GM21723 (cell line): ENCODE results near the gene RFX2.
A peak's percentile ranks its signal among the peaks of the same experiment; 100 is the strongest.
"Not testable (repeated sequence)": the region's sequence is repeated elsewhere in the genome, so short reads cannot be mapped to it uniquely, and the experiment has no call there.

Experiments
- ATAC-seq: cut with Tn5 transposase; IDR thresholded peaks from one replicate; pipeline ENCODE4 v1.9.1; 2021; ENCODE audit warnings: mild to moderate bottlenecking, moderate library complexity; ENCODE audit not compliant: unreplicated experiment

RFX2 gene

GRCh38 chr19:6110360-6110977 is at the start of gene RFX2:
Gene RFX2, minus strand, starts transcription at chr19:6110500. Its CDS starts 63,004 bp downstream, at chr19:6047496.
- peak; percentile 92 for ATAC-seq

- ATAC-seq, result no peak
Observed at GRCh38 chr19:6156033-6156432, 45.7 kb upstream of the RFX2 start.

- no peak for ATAC-seq
Observed at GRCh38 chr19:6150289-6150688, 40.0 kb upstream of the RFX2 start.

DNA sequence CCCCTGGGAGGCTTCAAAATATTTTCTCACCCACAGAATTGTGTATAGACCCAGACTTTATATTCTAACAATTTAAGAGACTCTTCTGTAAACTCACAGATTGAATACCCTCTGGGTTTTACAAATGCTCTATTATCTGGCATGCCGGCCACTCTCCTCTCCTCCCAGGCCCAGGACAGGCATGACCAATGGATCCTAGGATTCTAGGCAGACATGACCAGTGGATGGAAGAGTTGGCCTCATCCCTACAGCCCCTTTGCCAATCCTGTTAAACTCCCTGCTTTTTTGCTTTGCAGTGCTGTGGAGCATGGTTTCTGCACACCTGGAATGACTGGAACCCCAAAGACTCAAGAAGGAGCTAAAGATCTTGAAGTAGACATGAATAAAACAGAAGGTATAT is 30.9 kb upstream of the RFX2 start:
- ATAC-seq, result no peak

GRCh38 chr19:6138511-6138910 is 28.2 kb upstream of the RFX2 start:
- no peak for ATAC-seq

GRCh38 chr19:6138066-6138465 is 27.8 kb upstream of the RFX2 start:
- no peak for ATAC-seq

DNA sequence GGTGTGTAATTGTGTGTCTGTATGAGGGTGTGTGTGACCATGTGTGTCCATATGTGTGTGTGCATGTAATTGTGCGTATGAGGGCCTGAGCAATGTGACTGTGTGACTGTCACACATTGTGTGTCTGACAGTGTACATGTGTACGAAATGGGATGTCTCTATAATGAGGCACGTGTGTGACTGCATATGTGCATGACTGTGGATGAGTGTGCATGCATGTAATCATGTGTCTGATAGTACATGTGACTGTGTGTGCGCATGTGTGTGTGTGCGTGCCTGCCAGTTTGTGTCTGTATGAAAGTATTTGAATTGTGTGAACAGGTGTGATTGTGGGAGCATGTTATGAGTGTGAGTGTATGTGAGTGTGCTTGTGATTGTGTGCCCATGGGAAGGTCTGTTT is 22.9 kb upstream of the RFX2 start:
- no peak for ATAC-seq

DNA sequence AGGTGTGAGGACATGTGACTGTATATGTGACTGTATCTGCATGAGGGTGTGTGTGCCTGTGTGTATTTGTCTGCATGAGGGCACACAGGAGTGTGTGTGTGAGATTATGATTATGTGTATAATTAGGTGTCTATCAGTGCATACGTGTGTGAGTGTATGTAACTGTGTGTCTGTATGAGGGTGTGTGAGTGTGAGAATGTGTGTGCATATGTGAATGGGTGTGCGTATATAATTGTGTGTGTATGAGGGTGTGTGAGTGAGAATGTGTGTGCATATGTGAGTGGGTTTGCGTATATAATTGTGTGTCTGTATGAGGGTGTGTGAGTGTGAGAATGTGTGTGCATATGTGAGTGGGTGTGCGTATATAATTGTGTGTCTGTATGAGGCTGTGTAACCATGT is 22.2 kb upstream of the RFX2 start:
- no peak for ATAC-seq

- ATAC-seq, result no peak
Observed at GRCh38 chr19:6127716-6128335, 17.5 kb upstream of the RFX2 start.

DNA sequence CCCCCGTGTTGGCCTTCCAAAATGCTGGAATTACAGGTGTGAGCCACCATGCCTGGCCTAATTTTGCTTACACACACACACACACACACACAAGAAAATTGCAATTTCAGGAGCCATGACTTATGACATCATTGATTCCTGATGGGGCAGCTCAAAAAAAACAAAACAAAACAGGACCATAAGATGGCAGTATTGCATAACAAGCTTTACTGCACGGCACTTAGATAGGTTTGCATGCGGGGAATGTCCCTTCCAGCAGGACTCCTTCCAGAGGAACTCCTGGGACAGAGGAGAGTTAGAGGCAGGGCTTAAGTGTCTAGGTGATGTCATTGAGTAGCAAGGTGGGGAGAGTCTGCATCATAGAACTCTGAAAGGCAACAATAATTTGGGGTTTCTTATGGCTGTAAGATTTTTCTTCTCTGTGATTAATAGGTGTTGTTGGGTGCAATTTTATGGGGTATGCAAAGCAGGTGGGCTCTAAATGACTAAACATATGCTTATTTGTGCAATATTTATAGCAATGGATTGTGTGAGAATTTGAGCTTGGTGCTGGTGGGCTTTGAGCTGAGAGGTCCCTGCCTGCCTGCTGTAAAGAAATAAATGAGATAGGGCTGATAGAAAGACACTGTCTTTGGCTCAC is 16.2 kb upstream of the RFX2 start:
- ATAC-seq, result peak; percentile 52

DNA sequence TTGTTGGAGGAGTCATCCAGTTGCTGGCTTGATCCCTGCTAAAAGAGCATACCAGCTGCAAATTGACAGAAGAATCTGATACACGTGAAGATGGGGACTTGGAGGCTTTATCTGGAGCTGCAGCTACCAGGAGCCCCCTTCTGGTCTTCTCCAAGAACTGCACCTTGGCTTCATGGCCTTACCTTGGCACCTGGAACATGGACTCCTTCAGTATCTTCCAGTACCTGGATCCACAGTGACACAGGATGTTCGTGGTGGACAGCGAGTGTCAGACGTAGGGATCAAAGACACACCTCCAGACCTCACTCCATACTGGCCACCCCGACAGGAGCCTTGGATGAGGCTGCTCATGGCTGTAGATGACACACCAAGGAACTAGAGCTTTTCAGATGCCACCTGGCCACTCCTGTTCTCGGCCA is 15.3 kb upstream of the RFX2 start:
- ATAC-seq, result no peak

- ATAC-seq, result no peak
Observed at GRCh38 chr19:6119031-6119430, 8.7 kb upstream of the RFX2 start.

- no peak for ATAC-seq
Observed at GRCh38 chr19:6118043-6118442, 7.7 kb upstream of the RFX2 start.

DNA sequence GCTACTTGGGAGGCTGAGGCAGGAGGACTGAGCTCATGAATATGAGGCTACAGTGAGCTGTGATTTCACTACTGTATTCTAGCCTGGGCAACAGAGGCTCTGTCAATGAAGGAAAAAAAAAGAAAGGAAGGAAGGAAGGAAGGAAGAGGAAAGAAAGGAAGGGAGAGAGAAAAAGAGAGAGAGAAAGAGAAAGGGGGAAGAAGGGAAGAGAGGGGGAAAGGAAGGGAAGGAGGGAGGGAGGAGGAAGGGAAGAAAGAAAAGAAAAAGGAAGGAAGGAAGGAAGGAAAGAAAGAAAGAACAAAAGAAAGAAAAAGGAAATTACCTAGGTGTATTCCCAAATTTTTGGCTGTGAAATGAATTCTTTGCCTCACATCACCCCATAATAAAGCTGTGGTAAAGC is 7.2 kb upstream of the RFX2 start:
- no peak for ATAC-seq

DNA sequence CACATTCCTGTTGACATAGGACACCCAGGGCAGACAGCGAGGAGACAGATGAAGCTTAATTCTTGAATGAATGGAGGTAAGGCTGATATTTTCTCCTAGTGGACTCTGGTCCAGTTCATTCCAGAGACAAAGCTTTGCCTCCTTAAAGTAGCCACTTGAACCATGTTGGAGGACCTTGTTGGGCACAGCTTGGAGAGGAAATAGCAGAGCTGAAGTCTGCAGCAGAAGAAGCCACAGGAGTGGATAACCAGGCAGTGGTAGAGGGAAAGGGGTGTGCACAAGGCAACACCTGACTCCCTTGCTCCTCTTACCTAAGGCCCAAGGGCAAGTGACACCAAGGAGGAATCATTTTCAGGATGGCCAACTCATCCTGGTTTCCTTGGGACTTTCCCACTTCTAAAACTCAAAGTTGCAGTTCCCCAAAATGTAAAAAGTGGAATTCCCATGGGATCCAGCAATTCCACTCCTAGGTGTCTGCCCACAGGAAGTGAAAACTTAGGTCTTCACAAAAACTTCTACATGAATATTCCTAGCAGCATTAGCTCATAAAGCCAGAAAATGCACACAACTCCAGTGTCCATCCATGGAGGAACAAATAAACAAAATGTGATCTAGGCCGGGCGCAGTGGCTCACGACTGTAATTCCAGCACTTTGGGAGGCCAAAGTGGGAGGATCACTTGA is 6.6 kb upstream of the RFX2 start:
- no peak for ATAC-seq

DNA sequence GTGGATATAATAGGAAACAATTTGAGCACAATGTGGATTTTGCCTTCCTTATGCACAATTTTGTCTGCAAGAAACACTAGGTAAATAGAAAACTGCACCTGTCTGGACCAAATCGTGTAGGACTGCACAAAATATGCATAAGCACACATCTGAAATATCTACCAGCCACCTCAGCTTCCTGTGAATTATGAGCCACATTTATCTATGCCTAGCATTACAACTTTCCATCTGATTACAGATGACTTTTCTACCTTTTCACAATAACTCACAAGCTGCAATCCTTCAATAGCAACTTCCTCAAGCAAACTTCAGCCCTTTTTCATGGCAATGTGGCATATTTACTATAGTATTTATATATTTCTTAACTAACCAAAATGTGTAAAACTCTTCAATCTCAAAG is 5.7 kb upstream of the RFX2 start:
- no peak for ATAC-seq

GRCh38 chr19:6113616-6114188 is 3.4 kb upstream of the RFX2 start:
- no peak for ATAC-seq

GRCh38 chr19:6109947-6110346 is 353 bp downstream of the RFX2 start:
- ATAC-seq, result peak; percentile 7

DNA sequence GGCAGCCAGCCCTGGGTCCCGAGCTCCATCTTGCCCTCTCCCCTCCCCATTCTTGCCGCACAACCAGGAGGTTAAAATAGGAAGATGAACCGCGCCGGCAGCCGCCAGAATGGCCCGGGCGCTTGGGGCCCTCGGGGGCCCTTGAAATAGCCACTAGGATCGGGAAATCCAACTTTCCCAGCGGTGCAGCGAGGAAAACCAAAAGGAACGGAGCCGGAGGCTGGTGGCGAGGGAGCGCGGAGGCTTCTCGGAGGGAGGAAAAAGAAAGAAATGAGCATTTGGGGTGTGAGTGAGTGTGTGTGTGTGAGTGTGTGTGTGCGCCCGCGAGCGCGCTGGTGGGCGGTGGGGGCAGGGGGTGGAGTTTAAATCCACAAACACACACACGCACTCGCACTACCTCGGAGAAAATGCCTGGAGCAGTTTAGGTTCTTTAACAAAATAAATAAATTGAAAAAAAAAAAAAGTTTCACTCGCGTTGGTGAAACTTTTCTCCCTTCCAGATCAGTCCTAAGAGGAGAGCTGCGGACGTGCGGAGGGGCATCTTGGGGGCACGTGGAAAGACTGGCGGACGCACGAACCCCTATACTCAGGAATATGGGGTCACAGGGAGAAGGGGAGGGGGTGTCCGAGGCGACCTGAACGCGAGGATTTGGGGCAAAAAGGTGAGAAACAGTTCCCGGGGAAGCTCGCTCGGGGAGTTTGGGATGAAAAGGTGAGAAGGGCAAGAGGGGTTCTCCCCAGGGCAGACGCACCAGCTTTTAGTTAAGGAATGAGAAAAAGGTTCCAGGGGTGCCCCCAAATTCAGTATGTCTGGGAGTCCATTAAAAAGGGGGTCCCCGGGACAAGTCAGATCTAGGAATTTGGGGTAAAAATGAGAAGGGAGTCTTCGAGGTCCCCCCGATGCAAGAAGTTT is 1.3 kb downstream of the RFX2 start:
- no peak for ATAC-seq

DNA sequence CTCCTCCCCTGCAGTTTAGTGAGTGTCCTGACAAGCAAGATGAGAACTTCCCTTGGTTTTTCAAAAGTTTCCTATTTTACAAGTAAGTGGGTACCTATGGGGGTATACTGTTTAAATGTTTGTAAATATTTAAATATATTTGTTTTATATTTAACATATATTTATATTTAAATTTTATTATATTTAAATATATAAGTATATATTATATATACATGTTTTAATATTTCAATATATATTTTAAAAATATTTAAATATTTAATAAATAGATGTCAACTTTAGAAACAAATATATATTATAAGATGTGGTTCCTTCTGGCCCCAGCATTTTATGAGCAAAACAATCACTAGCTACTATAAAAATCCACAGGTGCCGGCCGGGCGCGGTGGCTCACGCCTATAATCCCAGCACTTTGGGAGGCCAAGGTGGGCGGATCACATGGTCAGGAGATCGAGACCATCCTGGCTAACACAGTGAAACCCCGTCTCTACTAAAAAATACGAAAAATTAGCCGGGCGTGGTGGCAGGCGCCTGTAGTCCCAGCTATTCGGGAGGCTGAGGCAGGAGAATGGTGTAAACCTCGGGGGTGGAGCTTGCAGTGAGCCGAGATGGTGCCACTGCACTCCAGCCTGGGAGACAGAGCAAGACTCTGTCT is 3.5 kb downstream of the RFX2 start:
- not testable (repeated sequence) for ATAC-seq
